Endothelial cell (in vitro differentiated cells): ENCODE results near the gene CCR1. TPM values are rescaled to one million over a fixed set of nuclear protein-coding genes. Genes with fewer than 3 reads are reported as not detected.
"Not testable (repeated sequence)": the region's sequence is repeated elsewhere in the genome, so short reads cannot be mapped to it uniquely, and the experiment has no call there.

Experiments
- DNase-seq: peaks from one replicate; pipeline ENCODE4 v3.0.0; 2021; ENCODE audit warnings: low spot score
- H3K27ac Mint-ChIP-seq: one replicate; pipeline ENCODE4 v1.8.0; 2021; ENCODE audit warnings: mixed read lengths, inconsistent platforms; ENCODE audit not compliant: unreplicated experiment
- H3K27me3 Mint-ChIP-seq: one replicate; pipeline ENCODE4 v1.8.0; 2021; ENCODE audit warnings: mild to moderate bottlenecking, moderate library complexity, mixed read lengths, inconsistent platforms; ENCODE audit not compliant: unreplicated experiment
- H3K36me3 Mint-ChIP-seq: one replicate; pipeline ENCODE4 v1.8.0; 2021; ENCODE audit warnings: mild to moderate bottlenecking, low read depth, mixed read lengths, inconsistent platforms; ENCODE audit not compliant: unreplicated experiment
- H3K4me1 Mint-ChIP-seq: one replicate; pipeline ENCODE4 v1.8.0; 2021; ENCODE audit warnings: mild to moderate bottlenecking, mixed read lengths, inconsistent platforms; ENCODE audit not compliant: unreplicated experiment
- H3K4me3 Mint-ChIP-seq: one replicate; pipeline ENCODE4 v1.8.0; 2021; ENCODE audit warnings: mild to moderate bottlenecking, mixed read lengths, inconsistent platforms; ENCODE audit not compliant: unreplicated experiment
- H3K9me3 Mint-ChIP-seq: one replicate; pipeline ENCODE4 v1.8.0; 2021; ENCODE audit warnings: mixed read lengths, inconsistent platforms; ENCODE audit not compliant: unreplicated experiment
- CTCF ChIP-seq: fragments of 200-600 bp; sonication (generic); IDR thresholded peaks from one replicate; pipeline ENCODE4 v1.5.0; 2021; ENCODE audit warnings: antibody characterized with exemption; ENCODE audit not compliant: unreplicated experiment
- total RNA-seq: library from RNA; stranded (reverse); fragmentation: NEBNext Ultra II Directional; extraction: Animal tissue kit (Norgen Biotek cat#: 25700); gene quantifications from one replicate; pipeline ENCODE4 v1.2.1, GENCODE V29; 2021; ENCODE audit not compliant: unreplicated experiment

Gene CCR1
- total RNA-seq, 1 donor from 2014 or later: not detected

GRCh38 chr3:46184469-46184868 is 23.6 kb downstream of the CCR1 start:
- DNase-seq: no peak
- TF ChIP-seq CTCF: no peak
- Mint-ChIP-seq H3K4me1 (no peaks in the 10 kb centered on the region), H3K4me3 (no peak overlapping the region), H3K9me3 (no peaks in the 10 kb centered on the region), H3K27me3 (peaks cover 2% of the 10 kb centered on the region), H3K36me3 (no peaks in the 10 kb centered on the region), H3K27ac (no peak overlapping the region)

GRCh38 chr3:46183330-46183729 is 24.8 kb downstream of the CCR1 start:
- no peak for DNase-seq
- no peaks in the 10 kb centered on the region for H3K4me1 Mint-ChIP-seq

DNA sequence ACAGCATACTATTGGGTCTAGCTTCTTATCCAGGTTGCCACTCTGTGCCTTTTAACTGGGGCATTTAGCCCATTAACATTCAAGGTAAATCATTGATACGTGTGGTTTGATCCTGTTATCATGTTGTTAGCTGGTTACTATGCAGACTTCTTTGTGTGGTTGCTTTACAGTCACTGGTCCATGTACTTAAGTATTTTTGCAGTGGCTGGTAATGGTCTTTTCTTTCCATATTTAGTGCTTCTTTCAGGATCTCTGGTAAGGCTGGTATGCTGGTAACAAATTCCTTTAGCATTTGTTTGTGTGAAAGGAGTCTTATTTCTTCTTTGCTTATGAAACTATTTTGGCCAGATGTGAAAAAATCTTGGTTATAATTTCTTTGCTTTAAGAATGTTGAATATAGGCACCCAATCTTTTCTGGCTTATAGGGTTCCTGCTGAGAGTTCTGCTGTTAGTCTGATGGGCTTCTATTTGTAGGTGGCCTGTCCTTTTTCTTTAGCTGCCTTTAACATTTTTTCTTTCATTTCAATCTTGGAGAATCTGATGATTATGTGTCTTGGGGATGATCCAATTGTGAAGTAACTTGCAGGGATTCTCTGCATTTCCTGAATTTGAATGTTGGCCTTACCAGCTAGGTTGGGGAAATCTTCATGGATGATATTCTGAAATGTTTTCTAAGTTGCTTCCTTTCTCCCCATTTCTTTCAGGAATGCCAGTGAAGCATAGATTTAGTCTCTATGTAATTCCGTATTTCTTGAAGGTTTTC is 39.3 kb downstream of the CCR1 start:
- Mint-ChIP-seq H3K27me3 (no peaks in the 10 kb centered on the region), H3K36me3 (no peaks in the 10 kb centered on the region), H3K9me3 (no peaks in the 10 kb centered on the region), H3K27ac (no peak overlapping the region), H3K4me1 (no peaks in the 10 kb centered on the region), H3K4me3 (no peak overlapping the region)
- no peak for TF ChIP-seq CTCF
- no peak for DNase-seq

More at GRCh38 chr3:46183330-46183729, 24.8 kb downstream of the CCR1 start:
- no peak for TF ChIP-seq CTCF
- H3K36me3 Mint-ChIP-seq: no peaks in the 10 kb centered on the region
- no peak overlapping the region for H3K27ac Mint-ChIP-seq
- H3K4me3 Mint-ChIP-seq: no peak overlapping the region
- H3K27me3 Mint-ChIP-seq: peaks cover 2% of the 10 kb centered on the region
- H3K9me3 Mint-ChIP-seq: no peaks in the 10 kb centered on the region

DNA sequence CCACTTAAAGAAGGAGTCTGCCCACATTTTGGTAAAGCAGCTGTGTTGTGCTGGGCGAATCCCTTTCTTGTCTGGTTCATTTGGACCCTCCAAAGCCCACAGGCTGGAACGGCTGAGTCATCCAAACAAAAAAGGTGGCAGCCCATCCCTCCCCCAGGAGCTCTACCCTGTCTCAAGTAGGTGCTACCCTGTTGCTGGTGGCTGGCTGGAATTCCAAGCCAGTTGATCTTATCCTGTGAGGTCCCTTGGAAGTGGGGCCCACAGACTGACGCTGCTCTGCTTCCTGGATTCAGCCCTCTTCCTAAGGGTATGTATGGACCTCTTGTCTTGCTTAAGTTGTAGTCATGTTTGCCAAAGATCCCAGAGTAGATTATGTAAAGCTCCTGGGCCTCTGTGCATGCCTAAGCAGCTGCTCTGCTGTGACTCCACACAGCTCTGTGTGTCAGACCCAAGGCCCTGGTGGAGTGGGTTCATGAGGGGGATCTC is 44.5 kb downstream of the CCR1 start:
- no peak for TF ChIP-seq CTCF
- no peak for DNase-seq
- Mint-ChIP-seq H3K27ac (no peak overlapping the region), H3K36me3 (no peaks in the 10 kb centered on the region), H3K9me3 (no peaks in the 10 kb centered on the region), H3K4me1 (no peaks in the 10 kb centered on the region), H3K27me3 (no peaks in the 10 kb centered on the region), H3K4me3 (no peak overlapping the region)

DNA sequence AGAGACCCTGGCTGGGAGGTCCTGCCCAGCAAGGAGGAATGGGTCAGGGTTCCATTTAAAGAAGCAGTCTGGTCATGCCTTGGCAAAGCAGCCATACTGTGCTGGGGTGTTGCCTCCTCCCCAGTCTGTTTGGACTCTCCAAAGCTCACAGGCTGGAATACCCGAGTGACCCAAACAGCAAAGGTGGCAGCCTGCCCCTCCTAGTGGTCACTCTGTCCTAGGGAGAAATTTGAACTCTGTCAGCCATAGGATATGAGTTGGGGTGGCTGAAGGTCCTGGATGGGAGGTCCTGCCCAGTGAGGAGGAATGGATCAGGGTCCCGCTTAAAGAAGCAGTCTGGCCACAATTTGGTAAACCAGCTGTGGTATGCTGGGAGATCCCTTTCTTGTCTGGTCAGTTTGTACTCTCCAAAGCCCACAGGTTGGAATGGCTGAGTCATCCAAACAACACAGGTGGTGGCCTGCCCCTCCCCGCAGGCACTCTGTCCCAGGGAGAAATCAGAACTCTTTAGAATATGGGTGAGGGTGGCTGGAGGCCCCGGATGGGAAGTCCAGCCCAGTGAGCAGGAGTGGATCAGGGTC is 45.0 kb downstream of the CCR1 start:
- no peak for TF ChIP-seq CTCF
- Mint-ChIP-seq H3K4me1 (no peaks in the 10 kb centered on the region), H3K27ac (no peak overlapping the region), H3K36me3 (no peaks in the 10 kb centered on the region), H3K9me3 (no peaks in the 10 kb centered on the region), H3K4me3 (no peak overlapping the region), H3K27me3 (no peaks in the 10 kb centered on the region)
- DNase-seq: no peak

GRCh38 chr3:46157685-46158084 is 50.4 kb downstream of the CCR1 start:
- not testable (repeated sequence) for H3K27me3 Mint-ChIP-seq, H3K36me3 Mint-ChIP-seq, DNase-seq, H3K9me3 Mint-ChIP-seq, H3K27ac Mint-ChIP-seq, H3K4me1 Mint-ChIP-seq, H3K4me3 Mint-ChIP-seq
